ENCODE data around the gene RASEF.
"Not testable (repeated sequence)": the region's sequence is repeated elsewhere in the genome, so short reads cannot be mapped to it uniquely, and the experiment has no call there.

RASEF gene

GRCh38 chr9:82970359-82970758, 92.6 kb downstream of the RASEF start:
- no peak for DNase-seq (ENCODE audit: low read depth)

- no peak for DNase-seq (ENCODE audit: low read depth)
Measured at GRCh38 chr9:82969291-82969690, 93.7 kb downstream of the RASEF start.

GRCh38 chr9:82968816-82969215, 94.1 kb downstream of the RASEF start:
- DNase-seq (ENCODE audit: low read depth): no peak

GRCh38 chr9:82968388-82968787, 94.6 kb downstream of the RASEF start:
- no peak for DNase-seq (ENCODE audit: low read depth)

- peak; percentile 61 for DNase-seq (ENCODE audit: low read depth)
Measured at GRCh38 chr9:82961504-82962125, 101.3 kb downstream of the RASEF start.

- DNase-seq (ENCODE audit: low read depth): no peak
Measured at GRCh38 chr9:82957529-82958379, 105.2 kb downstream of the RASEF start.

GRCh38 chr9:82949203-82949602, 113.7 kb downstream of the RASEF start:
- DNase-seq (ENCODE audit: low read depth): no peak

- DNase-seq (ENCODE audit: low read depth): no peak
Measured at GRCh38 chr9:82940376-82940775, 122.6 kb downstream of the RASEF start.

- DNase-seq (ENCODE audit: low read depth): no peak
Measured at GRCh38 chr9:82939451-82939850, 123.5 kb downstream of the RASEF start.

GRCh38 chr9:82938426-82939218, 124.3 kb downstream of the RASEF start:
- DNase-seq (ENCODE audit: low read depth): no peak

- not testable (repeated sequence) for DNase-seq (ENCODE audit: low read depth)
Measured at GRCh38 chr9:82936561-82936960, 126.4 kb downstream of the RASEF start.

- DNase-seq (ENCODE audit: low read depth): peak; percentile 13
Measured at GRCh38 chr9:82934949-82935348, 128.0 kb downstream of the RASEF start.

- not testable (repeated sequence) for DNase-seq (ENCODE audit: low read depth)
Measured at GRCh38 chr9:82934025-82934424, 128.9 kb downstream of the RASEF start.

- DNase-seq (ENCODE audit: low read depth): no peak
Measured at GRCh38 chr9:82930116-82930515, 132.8 kb downstream of the RASEF start.
